AG04450 (cell line): ENCODE results near the gene PRKAG2. TPM values are rescaled to one million over a fixed set of nuclear protein-coding genes. Genes with fewer than 3 reads are reported as not detected.

Source experiments
- CTCF ChIA-PET: fragments of 300-600, 350-600 bp; formaldehyde crosslinking; extraction: SDS; loops from one replicate; lab custom pipeline; 2022; ENCODE audit warnings: antibody characterized with exemption, inconsistent platforms; lab: Charles Lee
- POLR2A ChIA-PET: fragments of 350-600 bp; formaldehyde crosslinking; extraction: SDS; loops from one replicate; lab custom pipeline; 2021; ENCODE audit warnings: antibody characterized with exemption, inconsistent platforms; lab: Yijun Ruan, JAX
- DNase-seq: peaks from one replicate; pipeline ENCODE4 v3.0.0-alpha.2; 2011; ENCODE audit warnings: low read depth, low spot score
- H3K27ac ChIP-seq: one replicate; pipeline ENCODE4 v1.5.1; 2012; ENCODE audit warnings: low read depth, low read length, control low read depth
- H3K27me3 ChIP-seq: one replicate; pipeline ENCODE4 v1.6.0; 2012; ENCODE audit warnings: low read length; ENCODE audit not compliant: control insufficient read depth, insufficient read depth
- H3K4me3 ChIP-seq: 2 replicates; pipeline ENCODE4 v1.5.1; 2011; ENCODE audit warnings: mild to moderate bottlenecking, low read depth, low read length, control low read depth
- H3K9me3 ChIP-seq: 2 replicates; pipeline ENCODE4 v1.5.1; 2012; ENCODE audit warnings: low read length; ENCODE audit not compliant: control insufficient read depth, insufficient read depth
- CTCF ChIP-seq: IDR thresholded peaks from 2 replicates; pipeline ENCODE4 v1.5.1; 2011; ENCODE audit warnings: low read depth, low read length, control low read depth, inconsistent platforms
- polyA plus RNA-seq: library from polyadenylated mRNA; depleted of rRNA; stranded (reverse); fragments of >200 nt; gene quantifications from 2 replicates; pipeline ENCODE4 v1.2.3, GENCODE V29; 2011

Gene PRKAG2
- polyA plus RNA-seq, 1 experiment: 45.0 TPM

GRCh38 chr7:151673216-151673615 lies 203.7 kb downstream of the PRKAG2 start:
- Histone ChIP-seq H3K27me3 (no peaks in the 10 kb centered on the region), H3K27ac (no peak overlapping the region), H3K9me3 (no peaks in the 10 kb centered on the region; the same call in none of the 2 replicates), H3K4me3 (no peak overlapping the region)
- CTCF ChIA-PET: no interaction called here
- no peak for DNase-seq
- no peak for TF ChIP-seq CTCF
- POLR2A ChIA-PET: interaction anchor here (1.1 kb wide), 1 partner anchor 22 kb away, joined by 3 read pairs; no protein-coding TSS in a partner anchor

- Histone ChIP-seq H3K27ac (no peak overlapping the region), H3K27me3 (no peaks in the 10 kb centered on the region), H3K4me3 (no peak overlapping the region), H3K9me3 (peaks cover 4% of the 10 kb centered on the region)
- ChIA-PET POLR2A (interaction anchor here (1.1 kb wide), 1 partner anchor 22 kb away, joined by 3 read pairs; no protein-coding TSS in a partner anchor), CTCF (no interaction called here)
- TF ChIP-seq CTCF: no peak
- DNase-seq: no peak
Observed at GRCh38 chr7:151672716-151673115, 204.2 kb downstream of the PRKAG2 start.

GRCh38 chr7:151671514-151671913 lies 205.4 kb downstream of the PRKAG2 start:
- no peak for DNase-seq
- Histone ChIP-seq H3K4me3 (no peak overlapping the region), H3K9me3 (peaks cover 9% of the 10 kb centered on the region; the same call in 1 of the 2 replicates), H3K27ac (no peak overlapping the region), H3K27me3 (no peaks in the 10 kb centered on the region)
- ChIA-PET CTCF (interaction anchor here (1.1 kb wide), 1 partner anchor 112 kb away, joined by 3 read pairs; no protein-coding TSS in a partner anchor), POLR2A (no interaction called here)
- TF ChIP-seq CTCF: no peak

- POLR2A ChIA-PET: no interaction called here
- Histone ChIP-seq H3K27ac (no peak overlapping the region), H3K9me3 (peaks cover 13% of the 10 kb centered on the region; the same call in 1 of the 2 replicates), H3K27me3 (no peaks in the 10 kb centered on the region), H3K4me3 (no peak overlapping the region)
- CTCF ChIA-PET: no interaction called here
- TF ChIP-seq CTCF: no peak
- DNase-seq: no peak
Observed at GRCh38 chr7:151669762-151670161, 207.2 kb downstream of the PRKAG2 start.

GRCh38 chr7:151666886-151667285 lies 210.0 kb downstream of the PRKAG2 start:
- Histone ChIP-seq H3K27ac (no peak overlapping the region), H3K4me3 (no peak overlapping the region), H3K9me3 (peaks cover 13% of the 10 kb centered on the region; the same call in 1 of the 2 replicates), H3K27me3 (no peaks in the 10 kb centered on the region)
- CTCF ChIA-PET: interaction anchor here (0.9 kb wide), 1 partner anchor 34 kb away, joined by 3 read pairs; no protein-coding TSS in a partner anchor
- POLR2A ChIA-PET: no interaction called here
- DNase-seq: no peak
- no peak for TF ChIP-seq CTCF
